Heart right ventricle (tissue), 16 donors: Measurements from ENCODE around the gene OR6Q1. TPM values are rescaled to one million over a fixed set of nuclear protein-coding genes. Genes with fewer than 3 reads are reported as not detected.

ENCODE experiments used
- ATAC-seq, 8 donors: fragments of 200-7000 bp; cut with Tn5 transposase; one replicate each; pipeline ENCODE4 v1.9.1; 2020; ENCODE audit warnings: mild to moderate bottlenecking in 8 of 8, moderate library complexity in 8 of 8, moderate number of reproducible peaks in 1 of 8
- DNase-seq, 2 donors: peaks; one replicate each; pipeline ENCODE4 v3.0.0-alpha.2; 2020
- H3K27ac ChIP-seq, 10 donors: fragments of 200-600 bp; sonication (generic) in 2 of 10; one replicate each; pipeline versions ENCODE4 v1.5.0 to v1.8.0; 2020 to 2022; ENCODE audit warnings: mild to moderate bottlenecking in 3 of 10
- H3K27me3 ChIP-seq, 7 donors: fragments of 200-600 bp; one replicate each; pipeline ENCODE4 v1.8.0; 2021 to 2022; ENCODE audit warnings: mild to moderate bottlenecking in 2 of 7
- H3K36me3 ChIP-seq, 9 donors: fragments of 200-600 bp; sonication (generic) in 1 of 9; one replicate each; pipeline versions ENCODE4 v1.5.0 to v1.8.0; 2020 to 2022; ENCODE audit warnings: mild to moderate bottlenecking in 2 of 9
- H3K4me1 ChIP-seq, 9 donors: fragments of 200-600 bp; sonication (generic) in 1 of 9; one replicate each; pipeline versions ENCODE4 v1.5.0 to v1.8.0; 2020 to 2022; ENCODE audit warnings: mild to moderate bottlenecking in 4 of 9
- H3K4me3 ChIP-seq, 10 donors: fragments of 200-600 bp; sonication (generic) in 2 of 10; one replicate each; pipeline versions ENCODE4 v1.5.0 to v1.8.0; 2020 to 2022; ENCODE audit warnings: mild to moderate bottlenecking in 7 of 10, moderate library complexity in 2 of 10
- H3K9me3 ChIP-seq, 11 donors: fragments of 200-600 bp in 10 of 11; sonication (generic) in 2 of 11; one replicate each; pipeline versions ENCODE4 v1.5.0 to v1.8.0; 2013 to 2022; ENCODE audit warnings: mild to moderate bottlenecking in 2 of 11, control low read depth in 1 of 11, moderate library complexity in 1 of 11
- CTCF ChIP-seq, 9 donors: fragments of 200-600 bp; sonication (generic) in 2 of 9; IDR thresholded peaks; one replicate each; pipeline versions ENCODE4 v1.5.0 to v1.8.0; 2021 to 2022; ENCODE audit warnings: antibody characterized with exemption in 9 of 9, mild to moderate bottlenecking in 5 of 9, moderate library complexity in 1 of 9
- WGBS, 2 donors: extraction: QIAGEN DNeasy Blood & Tissue Kit; methylation state at CpG; one replicate each; pipeline ENCODE4 v1.1.7; 2013; ENCODE audit warnings: inconsistent platforms in 1 of 2; 5-methylcytosine and 5-hydroxymethylcytosine counted together
- intact Hi-C, 10 donors: fragments of 100-400 bp; cut with DNase I; formaldehyde crosslinking; loops; one replicate each; pipeline versions ENCODE4 v1.11.1 to v1.14.2; 2022
- polyA plus RNA-seq, 2 donors: library from polyadenylated mRNA; stranded (reverse); fragments of 200-250 nt; gene quantifications; one replicate each; pipeline ENCODE4 v1.2.3, GENCODE V29; 2013
- total RNA-seq, 10 donors: library from RNA; stranded (reverse); fragmentation: NEBNext Ultra II Directional in 3 of 10; extraction: Animal tissue kit (Norgen Biotek cat#: 25700) in 3 of 10; gene quantifications; one replicate each; pipeline versions ENCODE4 v1.2.1 to v1.2.4, GENCODE V29; 2021 to 2023
- donor health status: Arrhythmogenic right ventricular cardiomyopathy.
- donor health status: ischemic (EF 13 %, LVEDD 7.1; RV severe dilation, severe dysfunction).
- donor health status: healthy with polysubstance abuse.
- donor health status: DM: no; HTN: yes; CAD: no.
- donor health status: DM: no; HTN: no; CAD: no.
- donor health status: ischemic (EF 25% LVEDD 6.9; RV normal size, moderate dysfunction).
- donor health status: ischemic (EF 25% LVEDD 5.7; RV mildly dilated, moderate dysfunction).
- donor health status: healthy.
- donor health status: DM: yes; HTN: yes; CAD: no.
- donor health status: Ischemic cardiomyopathy.
- donor health status: ischemic (EF 35%, LVEDD 5.7; RV mildly dilated, moderate dysfunction).
- donor health status: nonischemic (EF 11% LVEDD 7.7; RV severe dilation, severe dysfunction).
- donor health status: DM: yes; HTN: yes; CAD: no.
- donor health status: PGD.
- donor health status: ischemic (EF 29% LVEDD 5.4; RV normal size, mild dysfunction).
- donor health status: nonischemic (EF 23%, LVEDD 6.1; RV moderate dilation, normal function).

Gene OR6Q1
- total and polyA plus RNA-seq, 12 donors: not detected

- peaks cover 0 to 8% (median 0%) of the 10 kb centered on the region in 11 donors for H3K9me3 ChIP-seq
- no peak for TF ChIP-seq CTCF (IDR thresholded peaks at IDR 0.05)
- no peaks in the 10 kb centered on the region for H3K27me3 ChIP-seq
- no peak overlapping the region for H3K27ac ChIP-seq
- H3K36me3 ChIP-seq: no peaks in the 10 kb centered on the region
- WGBS, 2 donors: 75 to 88% methylated on average over 3 of the region's 3 CpGs
- no peak for ATAC-seq
- no peak for DNase-seq
- intact Hi-C loops: no loop called here
- no peak overlapping the region for H3K4me3 ChIP-seq
- peaks cover 0 to 23% (median 13%) of the 10 kb centered on the region in 9 donors for H3K4me1 ChIP-seq
Measured at GRCh38 chr11:58057481-58057880, 26.7 kb downstream of the OR6Q1 start.

GRCh38 chr11:58058276-58059006 lies 27.7 kb downstream of the OR6Q1 start:
- Histone ChIP-seq H3K36me3 (no peaks in the 10 kb centered on the region), H3K9me3 (peaks cover 0 to 8% (median 0%) of the 10 kb centered on the region in 11 donors), H3K4me1 (peaks cover 0 to 23% (median 13%) of the 10 kb centered on the region in 9 donors), H3K4me3 (no peak overlapping the region), H3K27ac (peak overlapping the region in 8 of 10 donors; percentile 8 to 83 (median 42)), H3K27me3 (no peaks in the 10 kb centered on the region)
- DNase-seq (peak; percentile 7 to 14), ATAC-seq (peak; percentile 19 to 78 (median 58))
- intact Hi-C loops: no loop called here
- WGBS, 2 donors: 55 to 57% methylated on average over 13 of the region's 13 CpGs
- no peak for TF ChIP-seq CTCF (IDR thresholded peaks at IDR 0.05)

DNA sequence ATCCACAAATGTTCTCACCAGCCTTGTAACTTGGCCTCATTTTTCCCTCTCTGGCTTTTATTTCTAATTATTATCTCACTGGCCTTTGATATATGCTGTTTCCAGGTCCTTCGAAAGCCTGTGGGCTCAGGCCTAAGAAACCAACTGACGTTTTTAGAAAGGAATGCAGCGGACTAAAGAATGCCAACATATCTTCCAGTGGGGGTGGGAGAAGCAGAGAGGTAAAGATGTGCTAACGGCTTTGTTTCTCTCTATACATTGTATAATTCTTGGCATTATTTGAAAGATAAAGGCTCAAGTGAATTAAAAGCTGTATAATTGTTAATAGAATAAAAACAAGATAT lies 28.2 kb downstream of the OR6Q1 start:
- WGBS, 2 donors: 33 to 41% methylated on average over 4 of the region's 4 CpGs
- no peak for TF ChIP-seq CTCF (IDR thresholded peaks at IDR 0.05)
- peak overlapping the region in 8 of 10 donors; percentile 8 to 83 (median 42) for H3K27ac ChIP-seq
- no peaks in the 10 kb centered on the region for H3K27me3 ChIP-seq
- H3K9me3 ChIP-seq: peaks cover 0 to 8% (median 0%) of the 10 kb centered on the region in 11 donors
- no peaks in the 10 kb centered on the region for H3K36me3 ChIP-seq
- ATAC-seq (peak; percentile 50 to 91 (median 71)), DNase-seq (no peak)
- H3K4me1 ChIP-seq: peaks cover 0 to 23% (median 13%) of the 10 kb centered on the region in 9 donors
- intact Hi-C loops: no loop called here
- no peak overlapping the region for H3K4me3 ChIP-seq

DNA sequence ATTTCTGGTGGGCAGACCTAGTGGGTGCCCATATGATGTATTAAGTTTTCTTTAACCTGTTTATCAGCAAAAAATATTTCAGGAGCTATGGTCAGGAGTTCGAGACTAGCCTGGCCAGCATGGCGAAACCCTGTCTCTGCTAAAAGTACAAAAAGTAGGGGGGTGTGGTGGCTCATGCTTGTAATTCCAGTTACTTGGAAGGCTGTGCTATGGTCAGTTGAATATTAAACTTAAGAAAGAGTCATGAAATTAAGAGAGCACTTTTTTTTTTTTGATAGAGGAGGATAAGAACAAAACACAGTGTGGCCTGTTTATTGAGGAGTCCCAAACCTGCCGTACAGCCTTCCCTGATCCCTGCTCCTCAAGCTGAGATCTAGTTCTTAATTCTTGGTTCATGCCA lies 29.8 kb downstream of the OR6Q1 start:
- H3K4me3 ChIP-seq: no peak overlapping the region
- peaks cover 0 to 5% (median 0%) of the 10 kb centered on the region in 11 donors for H3K9me3 ChIP-seq
- peaks cover 0 to 23% (median 13%) of the 10 kb centered on the region in 9 donors for H3K4me1 ChIP-seq
- H3K36me3 ChIP-seq: no peaks in the 10 kb centered on the region
- WGBS, 2 donors: 92 to 94% methylated on average over 3 of the region's 3 CpGs
- no peak overlapping the region for H3K27ac ChIP-seq
- ATAC-seq: no peak
- no peaks in the 10 kb centered on the region for H3K27me3 ChIP-seq
- intact Hi-C loops: loop anchor here in 1 of 10 donors (10.0 kb wide), 1 partner anchor 64 kb away; the partner anchor contains the start of gene OR9I1
- DNase-seq: no peak
- no peak for TF ChIP-seq CTCF (IDR thresholded peaks at IDR 0.05)
